Chondrocyte (in vitro differentiated cells): Measurements from ENCODE around the gene NIT1. TPM values are rescaled to one million over a fixed set of nuclear protein-coding genes. Genes with fewer than 3 reads are reported as not detected.

Source experiments
- DNase-seq: peaks from one replicate; pipeline ENCODE4 v3.0.0; 2021; ENCODE audit warnings: mixed read lengths, low spot score
- H3K27ac Mint-ChIP-seq: one replicate; pipeline ENCODE4 v1.8.0; 2021; ENCODE audit warnings: mild to moderate bottlenecking, moderate library complexity, mixed read lengths; ENCODE audit not compliant: unreplicated experiment
- H3K27me3 Mint-ChIP-seq: 2 replicates; pipeline ENCODE4 v1.8.0; 2021; ENCODE audit warnings: low read depth, mixed read lengths
- H3K36me3 Mint-ChIP-seq: 2 replicates; pipeline ENCODE4 v1.8.0; 2021; ENCODE audit warnings: low read depth, mixed read lengths
- H3K4me1 Mint-ChIP-seq: 2 replicates; pipeline ENCODE4 v1.8.0; 2021; ENCODE audit warnings: low read depth, mild to moderate bottlenecking, mixed read lengths
- H3K4me3 Mint-ChIP-seq: one replicate; pipeline ENCODE4 v1.8.0; 2021; ENCODE audit warnings: mild to moderate bottlenecking, moderate library complexity, mixed read lengths; ENCODE audit not compliant: unreplicated experiment
- H3K9me3 Mint-ChIP-seq: 2 replicates; pipeline ENCODE4 v1.8.0; 2021; ENCODE audit warnings: low read depth, mixed read lengths
- total RNA-seq: library from RNA; stranded (reverse); gene quantifications from 3 replicates; pipeline ENCODE4 v1.2.1, GENCODE V29; 2021
- TF ChIP-seq, protein P1 (sequence below): fragments of 200-600 bp; sonication (generic); IDR thresholded peaks from 2 replicates; pipeline ENCODE4 v1.5.0; 2021; ENCODE audit warnings: antibody characterized with exemption, mild to moderate bottlenecking, moderate library complexity

The NIT1 gene
- total RNA-seq, 1 donor from 2014 or later = 27.6 TPM

DNA sequence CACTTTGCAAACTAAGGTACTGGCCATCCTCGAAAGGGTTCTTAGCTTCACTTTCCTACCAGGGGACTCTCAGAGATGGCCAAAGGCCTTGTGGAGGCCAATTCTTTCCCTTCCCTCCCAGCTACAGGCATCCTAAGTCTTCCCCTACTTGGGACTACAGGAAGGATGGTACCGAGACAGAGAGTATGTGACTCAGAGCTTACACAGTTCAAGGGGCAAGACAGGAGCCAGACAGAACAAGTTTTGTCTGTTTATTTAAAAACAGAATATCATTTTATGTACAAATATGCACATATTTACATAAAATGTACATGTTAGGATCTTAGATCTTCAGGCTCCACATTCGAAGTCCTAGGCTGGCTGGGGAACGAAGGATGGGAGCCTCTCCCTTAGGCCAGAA, 47.1 kb upstream of the NIT1 start:
- H3K36me3 Mint-ChIP-seq = no peaks in the 10 kb centered on the region
- peaks cover 5% of the 10 kb centered on the region for H3K27me3 Mint-ChIP-seq
- H3K9me3 Mint-ChIP-seq = no peaks in the 10 kb centered on the region
- H3K27ac Mint-ChIP-seq = no peak overlapping the region
- H3K4me1 Mint-ChIP-seq = no peaks in the 10 kb centered on the region
- H3K4me3 Mint-ChIP-seq = no peak overlapping the region
- TF ChIP-seq, protein P1, sequence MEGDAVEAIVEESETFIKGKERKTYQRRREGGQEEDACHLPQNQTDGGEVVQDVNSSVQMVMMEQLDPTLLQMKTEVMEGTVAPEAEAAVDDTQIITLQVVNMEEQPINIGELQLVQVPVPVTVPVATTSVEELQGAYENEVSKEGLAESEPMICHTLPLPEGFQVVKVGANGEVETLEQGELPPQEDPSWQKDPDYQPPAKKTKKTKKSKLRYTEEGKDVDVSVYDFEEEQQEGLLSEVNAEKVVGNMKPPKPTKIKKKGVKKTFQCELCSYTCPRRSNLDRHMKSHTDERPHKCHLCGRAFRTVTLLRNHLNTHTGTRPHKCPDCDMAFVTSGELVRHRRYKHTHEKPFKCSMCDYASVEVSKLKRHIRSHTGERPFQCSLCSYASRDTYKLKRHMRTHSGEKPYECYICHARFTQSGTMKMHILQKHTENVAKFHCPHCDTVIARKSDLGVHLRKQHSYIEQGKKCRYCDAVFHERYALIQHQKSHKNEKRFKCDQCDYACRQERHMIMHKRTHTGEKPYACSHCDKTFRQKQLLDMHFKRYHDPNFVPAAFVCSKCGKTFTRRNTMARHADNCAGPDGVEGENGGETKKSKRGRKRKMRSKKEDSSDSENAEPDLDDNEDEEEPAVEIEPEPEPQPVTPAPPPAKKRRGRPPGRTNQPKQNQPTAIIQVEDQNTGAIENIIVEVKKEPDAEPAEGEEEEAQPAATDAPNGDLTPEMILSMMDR = no peak
- DNase-seq = no peak

DNA sequence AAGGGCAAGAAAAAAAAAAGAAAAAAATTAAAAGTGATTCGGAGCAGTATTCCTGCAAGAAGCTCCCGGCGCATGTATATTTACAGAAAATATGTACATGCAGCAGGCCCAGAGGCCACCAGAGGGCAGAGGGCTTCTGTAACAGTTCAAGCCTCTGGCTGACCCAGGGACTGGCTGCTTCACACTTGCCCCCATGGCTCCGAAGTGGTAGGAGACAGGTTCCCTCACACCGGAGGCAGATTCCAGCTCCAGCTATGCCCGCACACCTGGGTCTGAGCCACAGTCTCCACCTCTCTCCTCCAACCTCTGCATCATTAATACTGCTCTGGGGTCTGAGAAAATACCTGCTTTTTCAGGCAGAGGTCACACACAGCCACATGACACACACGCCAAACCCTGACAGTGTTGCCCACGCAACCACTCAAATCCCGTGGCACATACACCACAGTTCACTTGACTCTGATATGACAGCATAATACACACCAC, 46.0 kb upstream of the NIT1 start:
- Mint-ChIP-seq H3K4me3 (no peak overlapping the region), H3K36me3 (no peaks in the 10 kb centered on the region), H3K9me3 (no peaks in the 10 kb centered on the region), H3K27ac (no peak overlapping the region), H3K4me1 (no peaks in the 10 kb centered on the region), H3K27me3 (peaks cover 1% of the 10 kb centered on the region)
- TF ChIP-seq, protein P1 = peak; percentile 65
- DNase-seq = no peak

DNA sequence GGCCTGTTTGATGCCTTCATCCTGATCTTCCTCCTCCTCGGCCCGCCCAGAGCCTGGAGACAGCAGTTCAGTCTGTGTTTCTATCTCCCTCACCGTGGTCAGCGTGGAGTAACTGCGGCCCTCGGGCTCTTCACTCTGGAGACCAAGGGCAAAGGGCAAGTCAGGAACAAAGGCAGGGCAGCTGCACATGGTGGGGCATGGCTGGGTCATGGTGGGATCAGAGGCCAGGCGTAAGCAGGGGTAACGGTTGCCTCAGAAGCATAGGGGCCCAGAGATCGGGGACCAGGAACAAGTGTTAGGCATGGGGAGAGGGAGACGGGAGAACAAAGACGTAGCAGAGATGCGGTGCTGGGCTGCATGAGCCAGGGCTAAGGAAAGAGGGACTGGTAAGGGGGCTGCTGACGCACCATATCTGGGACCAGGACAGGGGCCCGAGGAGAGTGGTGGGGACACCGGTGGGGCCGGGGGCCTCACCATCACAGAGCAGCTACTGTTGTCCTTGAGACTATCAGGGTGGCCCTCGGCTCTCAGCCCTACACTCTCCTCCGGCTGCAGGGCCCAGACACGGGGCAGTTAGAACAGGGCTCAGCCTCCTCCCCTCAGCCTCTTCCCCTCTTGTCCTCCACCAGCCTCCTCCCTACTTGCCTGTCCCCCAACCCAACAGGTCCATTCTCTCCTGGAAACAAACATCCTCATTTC, 45.0 kb upstream of the NIT1 start:
- Mint-ChIP-seq H3K27me3 (no peaks in the 10 kb centered on the region), H3K27ac (no peak overlapping the region), H3K4me1 (no peaks in the 10 kb centered on the region), H3K4me3 (no peak overlapping the region), H3K9me3 (no peaks in the 10 kb centered on the region), H3K36me3 (no peaks in the 10 kb centered on the region)
- DNase-seq = no peak
- TF ChIP-seq, protein P1 = no peak

DNA sequence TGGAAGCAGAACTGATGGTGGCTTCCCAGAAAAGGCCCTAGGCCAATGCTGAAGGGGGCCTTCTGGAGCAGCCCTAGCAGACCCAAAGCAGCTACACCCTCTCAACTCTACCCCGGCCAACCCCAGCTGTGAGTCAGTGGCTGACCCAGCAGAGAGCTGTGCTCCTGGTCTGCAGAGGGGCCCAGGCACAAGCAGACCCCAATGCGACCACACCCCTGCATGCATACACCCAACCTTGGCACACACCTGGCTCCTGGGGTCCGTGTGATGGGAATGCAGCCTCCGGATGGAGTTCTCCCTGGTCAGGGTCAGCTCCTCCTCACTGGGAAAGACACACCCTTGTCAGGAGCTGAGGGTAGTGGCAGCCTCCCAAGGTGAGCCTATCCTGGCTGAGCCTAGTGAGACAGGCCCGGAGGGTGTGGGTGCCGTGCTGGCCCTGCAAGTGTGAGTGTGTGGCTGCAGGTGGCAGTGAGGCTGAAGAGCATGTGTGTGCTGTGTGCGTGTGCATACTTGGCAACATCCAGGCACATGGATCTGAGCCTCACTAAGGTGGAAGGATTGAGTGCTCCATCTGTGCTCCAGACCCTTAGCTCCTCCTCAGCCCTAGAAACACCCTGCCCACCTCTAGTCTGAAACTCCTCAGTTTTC, 44.3 kb upstream of the NIT1 start:
- no peaks in the 10 kb centered on the region for H3K9me3 Mint-ChIP-seq
- H3K4me3 Mint-ChIP-seq = no peak overlapping the region
- H3K27ac Mint-ChIP-seq = no peak overlapping the region
- H3K27me3 Mint-ChIP-seq = no peaks in the 10 kb centered on the region
- TF ChIP-seq, protein P1 = no peak
- H3K4me1 Mint-ChIP-seq = no peaks in the 10 kb centered on the region
- no peak for DNase-seq
- H3K36me3 Mint-ChIP-seq = no peaks in the 10 kb centered on the region

DNA sequence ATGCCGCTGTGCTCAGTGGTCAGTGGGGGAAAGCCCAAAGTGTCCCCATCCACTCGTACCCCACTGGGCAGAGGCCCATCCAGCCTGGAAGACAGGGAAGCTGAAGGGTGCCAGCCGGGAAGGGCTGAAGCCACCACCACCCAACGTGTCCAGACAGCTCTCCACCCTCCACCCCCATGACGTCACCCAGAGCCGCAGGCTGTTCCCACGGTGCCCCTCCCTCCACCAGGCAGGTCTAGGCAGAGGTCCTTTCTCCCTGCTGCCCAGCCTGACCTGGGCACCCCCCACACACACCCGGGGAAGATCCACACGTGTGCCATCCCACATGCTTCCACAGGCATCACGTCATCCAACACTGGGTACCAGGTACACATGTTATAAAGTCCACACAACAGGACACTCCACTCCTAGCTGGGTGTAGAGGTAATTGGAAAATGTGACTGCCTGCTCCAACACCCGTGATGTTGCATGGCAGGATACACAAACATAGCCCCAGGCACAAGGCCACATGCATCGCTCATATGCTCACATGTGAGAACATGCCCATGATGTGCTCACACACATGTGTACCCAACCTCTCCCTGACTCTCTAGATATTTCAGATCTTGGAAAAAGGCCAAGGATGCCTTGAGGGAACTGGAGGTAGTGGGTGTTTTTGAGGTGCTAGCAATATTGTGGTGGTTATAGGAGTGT, 43.1 kb upstream of the NIT1 start:
- DNase-seq = no peak
- TF ChIP-seq, protein P1 = no peak
- no peaks in the 10 kb centered on the region for H3K36me3 Mint-ChIP-seq
- H3K4me1 Mint-ChIP-seq = no peaks in the 10 kb centered on the region
- no peaks in the 10 kb centered on the region for H3K9me3 Mint-ChIP-seq
- no peaks in the 10 kb centered on the region for H3K27me3 Mint-ChIP-seq
- no peak overlapping the region for H3K4me3 Mint-ChIP-seq
- H3K27ac Mint-ChIP-seq = no peak overlapping the region
